ENCODE results near the gene STPG1. TPM values are rescaled to one million over a fixed set of nuclear protein-coding genes. Genes with fewer than 3 reads are reported as not detected.

The STPG1 gene
- total RNA-seq, 1 donor from 2014 or later = 10.0 TPM

GRCh38 chr1:24324903-24325302, 88.7 kb downstream of the STPG1 start:
- Mint-ChIP-seq H3K4me3 (ENCODE audit: unreplicated experiment) (no peak overlapping the region), H3K4me1 (ENCODE audit: unreplicated experiment) (peaks cover 9% of the 10 kb centered on the region)

GRCh38 chr1:24323281-24323680, 90.3 kb downstream of the STPG1 start:
- no peak overlapping the region for H3K4me3 Mint-ChIP-seq (ENCODE audit: unreplicated experiment)
- no peaks in the 10 kb centered on the region for H3K9me3 Mint-ChIP-seq (ENCODE audit: unreplicated experiment)
- no peak overlapping the region for H3K27ac Mint-ChIP-seq (ENCODE audit: unreplicated experiment)
- no peak for DNase-seq (ENCODE audit: low spot score)
- no peak for TF ChIP-seq CTCF (IDR thresholded peaks at IDR 0.05; ENCODE audit: unreplicated experiment)
- peaks cover 19% of the 10 kb centered on the region for H3K4me1 Mint-ChIP-seq (ENCODE audit: unreplicated experiment)
- no peaks in the 10 kb centered on the region for H3K36me3 Mint-ChIP-seq (ENCODE audit: low read depth, unreplicated experiment)
- peaks cover 8% of the 10 kb centered on the region for H3K27me3 Mint-ChIP-seq (ENCODE audit: unreplicated experiment)

More at GRCh38 chr1:24324903-24325302, 88.7 kb downstream of the STPG1 start:
- no peak for TF ChIP-seq CTCF (IDR thresholded peaks at IDR 0.05; ENCODE audit: unreplicated experiment)
- Mint-ChIP-seq H3K27me3 (ENCODE audit: unreplicated experiment) (peaks cover 8% of the 10 kb centered on the region), H3K27ac (ENCODE audit: unreplicated experiment) (no peak overlapping the region), H3K9me3 (ENCODE audit: unreplicated experiment) (no peaks in the 10 kb centered on the region), H3K36me3 (ENCODE audit: low read depth, unreplicated experiment) (no peaks in the 10 kb centered on the region)
- no peak for DNase-seq (ENCODE audit: low spot score)

GRCh38 chr1:24322470-24323177, 91.0 kb downstream of the STPG1 start:
- H3K4me1 Mint-ChIP-seq (ENCODE audit: unreplicated experiment) = peaks cover 21% of the 10 kb centered on the region
- peak; percentile 47 for DNase-seq (ENCODE audit: low spot score)
- no peaks in the 10 kb centered on the region for H3K9me3 Mint-ChIP-seq (ENCODE audit: unreplicated experiment)
- H3K4me3 Mint-ChIP-seq (ENCODE audit: unreplicated experiment) = peak overlapping the region; percentile 85
- no peak for TF ChIP-seq CTCF (IDR thresholded peaks at IDR 0.05; ENCODE audit: unreplicated experiment)
- peaks cover 8% of the 10 kb centered on the region for H3K27me3 Mint-ChIP-seq (ENCODE audit: unreplicated experiment)
- no peak overlapping the region for H3K27ac Mint-ChIP-seq (ENCODE audit: unreplicated experiment)
- H3K36me3 Mint-ChIP-seq (ENCODE audit: low read depth, unreplicated experiment) = no peaks in the 10 kb centered on the region

- Mint-ChIP-seq H3K36me3 (ENCODE audit: low read depth, unreplicated experiment) (no peaks in the 10 kb centered on the region), H3K27ac (ENCODE audit: unreplicated experiment) (no peak overlapping the region), H3K9me3 (ENCODE audit: unreplicated experiment) (no peaks in the 10 kb centered on the region), H3K4me3 (ENCODE audit: unreplicated experiment) (peak overlapping the region; percentile 85), H3K4me1 (ENCODE audit: unreplicated experiment) (peaks cover 21% of the 10 kb centered on the region), H3K27me3 (ENCODE audit: unreplicated experiment) (peaks cover 8% of the 10 kb centered on the region)
- TF ChIP-seq CTCF (IDR thresholded peaks at IDR 0.05; ENCODE audit: unreplicated experiment) = no peak
- peak; percentile 39 for DNase-seq (ENCODE audit: low spot score)
Observed at GRCh38 chr1:24321697-24322469, 91.7 kb downstream of the STPG1 start.

GRCh38 chr1:24321126-24321525, 92.5 kb downstream of the STPG1 start:
- Mint-ChIP-seq H3K9me3 (ENCODE audit: unreplicated experiment) (no peaks in the 10 kb centered on the region), H3K27me3 (ENCODE audit: unreplicated experiment) (peaks cover 8% of the 10 kb centered on the region), H3K4me1 (ENCODE audit: unreplicated experiment) (peaks cover 21% of the 10 kb centered on the region), H3K36me3 (ENCODE audit: low read depth, unreplicated experiment) (no peaks in the 10 kb centered on the region), H3K4me3 (ENCODE audit: unreplicated experiment) (peak overlapping the region; percentile 25), H3K27ac (ENCODE audit: unreplicated experiment) (no peak overlapping the region)
- no peak for DNase-seq (ENCODE audit: low spot score)
- TF ChIP-seq CTCF (IDR thresholded peaks at IDR 0.05; ENCODE audit: unreplicated experiment) = no peak

All from endothelial cell (in vitro differentiated cells).